Stomach (tissue), 4 donors: ENCODE data around the gene ZNF492.
"Not testable (repeated sequence)": the region's sequence is repeated elsewhere in the genome, so short reads cannot be mapped to it uniquely, and the experiment has no call there.

Experiments used
- CTCF ChIP-seq, 7 experiments: fragments of 450-650 bp in 4 of 7; fragments of 200-600 bp in 3 of 7; sonication (generic) in 3 of 7; IDR thresholded peaks; one replicate each; pipeline ENCODE4 v1.5.1; 2016 to 2019; ENCODE audit warnings: antibody characterized with exemption in 7 of 7, control low read depth in 2 of 7, mild to moderate bottlenecking in 1 of 7
- POLR2A ChIP-seq, 4 donors: fragments of 450-650 bp; IDR thresholded peaks; one replicate each; pipeline ENCODE4 v1.6.1; 2016; ENCODE audit warnings: antibody characterized with exemption in 4 of 4, control low read depth in 2 of 4, mild to moderate bottlenecking in 1 of 4, moderate library complexity in 1 of 4
- POLR2AphosphoS5 ChIP-seq, 3 donors: sonication (generic); formaldehyde crosslinking; IDR thresholded peaks; one replicate each; pipeline ENCODE4 v1.6.1; 2016; ENCODE audit warnings: antibody characterized with exemption in 3 of 3

GRCh38 chr19:22685493-22685892 is 51.4 kb downstream of the ZNF492 start:
- TF ChIP-seq CTCF, POLR2A, POLR2AphosphoS5 (IDR thresholded peaks at IDR 0.05): not testable (repeated sequence)
